Kidney (tissue), 14 donors: ENCODE data around the gene LRRC45. TPM values are rescaled to one million over a fixed set of nuclear protein-coding genes. Genes with fewer than 3 reads are reported as not detected.

Source experiments
- DNase-seq, 5 donors: peaks; one replicate each; pipeline ENCODE4 v3.0.0-alpha.2; 2013 to 2020
- FAIRE-seq: peaks from 2 replicates; lab custom pipeline; 2012; peaks lifted over from hg19 to GRCh38; lab: Jason Lieb, UNC
- H3K27ac ChIP-seq, 2 donors: one replicate each; pipeline ENCODE4 v1.7.0; 2013; ENCODE audit warnings: low read depth in 2 of 2, low read length in 2 of 2, inconsistent platforms in 1 of 2
- H3K27me3 ChIP-seq: one replicate; pipeline ENCODE4 v1.7.1; 2013; ENCODE audit warnings: low read length, inconsistent platforms; ENCODE audit not compliant: control insufficient read depth, insufficient read depth
- H3K36me3 ChIP-seq, 3 donors: one replicate each; pipeline versions ENCODE4 v1.7.0 to v1.7.1; 2013; ENCODE audit warnings: low read length in 3 of 3, control low read depth in 1 of 3, inconsistent platforms in 1 of 3; ENCODE audit not compliant: insufficient read depth in 3 of 3, control insufficient read depth in 2 of 3
- H3K4me1 ChIP-seq, 3 donors: one replicate each; pipeline versions ENCODE4 v1.7.0 to v1.7.1; 2013; ENCODE audit warnings: low read length in 3 of 3, inconsistent platforms in 1 of 3, low read depth in 1 of 3; ENCODE audit not compliant: control insufficient read depth in 2 of 3, insufficient read depth in 2 of 3
- H3K4me3 ChIP-seq, 3 donors: one replicate each; pipeline versions ENCODE4 v1.7.0 to v1.8.1; 2013; ENCODE audit warnings: low read length in 3 of 3, control low read depth in 1 of 3, inconsistent platforms in 1 of 3
- H3K9ac ChIP-seq, 3 donors: one replicate each; pipeline versions ENCODE4 v1.7.0 to v1.7.1; 2013; ENCODE audit warnings: low read length in 3 of 3, control low read depth in 1 of 3, inconsistent platforms in 1 of 3
- H3K9me3 ChIP-seq, 3 donors: one replicate each; pipeline versions ENCODE4 v1.7.0 to v1.7.1; 2013; ENCODE audit warnings: low read length in 3 of 3, control low read depth in 1 of 3, inconsistent platforms in 1 of 3; ENCODE audit not compliant: control insufficient read depth in 2 of 3, insufficient read depth in 1 of 3
- CTCF ChIP-seq: IDR thresholded peaks from 3 replicates; pipeline ENCODE4 v1.5.1; 2012; ENCODE audit warnings: mild to moderate bottlenecking, moderate library complexity, borderline replicate concordance; ENCODE audit not compliant: insufficient read depth; ENCODE audit errors: extremely low read depth
- intact Hi-C: fragments of 100-400 bp; cut with DNase I; formaldehyde crosslinking; loops from one replicate; pipeline ENCODE4 v1.11.1; 2022
- polyA plus RNA-seq: library from polyadenylated mRNA; stranded (reverse); fragments of 350-450 nt; fragmentation: Illumina TruSeq; extraction: RNeasy Lipid Tissue Mini Kit (QIAGEN cat#74804); gene quantifications from one replicate; pipeline ENCODE4 v1.2.3, GENCODE V29; 2014; ENCODE audit warnings: low read depth, low replicate concordance; ENCODE audit not compliant: insufficient read depth
- total RNA-seq: library from RNA; stranded (reverse); fragmentation: NEBNext Ultra II Directional; extraction: Animal tissue kit (Norgen Biotek cat#: 25700); gene quantifications from one replicate; pipeline ENCODE4 v1.2.1, GENCODE V29; 2021
- donor health status: control.
- donor health status: control.
- donor health status: control.
- donor health status: control.
- donor health status: control.
- donor health status: DM: yes; HTN: yes; CAD: no.
- donor health status: Normal renal cell carcinoma (clear cell type).

Gene LRRC45
- total and polyA plus RNA-seq, 2 donors from 2014 or later, result 9.9 TPM

GRCh38 chr17:82006468-82007227 lies 16.5 kb upstream of the LRRC45 start:
- Histone ChIP-seq H3K4me1 (peaks cover 0 to 3% (median 0%) of the 10 kb centered on the region in 3 donors), H3K27ac (no peak overlapping the region), H3K9ac (no peak overlapping the region), H3K4me3 (no peak overlapping the region), H3K9me3 (no peaks in the 10 kb centered on the region), H3K36me3 (no peaks in the 10 kb centered on the region), H3K27me3 (no peaks in the 10 kb centered on the region)
- intact Hi-C loops, result no loop called here
- FAIRE-seq, result no peak
- no peak for TF ChIP-seq CTCF
- DNase-seq, result no peak

- Histone ChIP-seq H3K36me3 (no peaks in the 10 kb centered on the region), H3K4me3 (no peak overlapping the region), H3K4me1 (peaks cover 0 to 3% (median 0%) of the 10 kb centered on the region in 3 donors), H3K9ac (no peak overlapping the region), H3K27ac (no peak overlapping the region), H3K27me3 (no peaks in the 10 kb centered on the region), H3K9me3 (no peaks in the 10 kb centered on the region)
- no peak for DNase-seq
- TF ChIP-seq CTCF, result no peak
- intact Hi-C loops, result no loop called here
- no peak for FAIRE-seq
These were observed 15.9 kb upstream of the LRRC45 start for GRCh38 chr17:82007228-82007494.

DNA sequence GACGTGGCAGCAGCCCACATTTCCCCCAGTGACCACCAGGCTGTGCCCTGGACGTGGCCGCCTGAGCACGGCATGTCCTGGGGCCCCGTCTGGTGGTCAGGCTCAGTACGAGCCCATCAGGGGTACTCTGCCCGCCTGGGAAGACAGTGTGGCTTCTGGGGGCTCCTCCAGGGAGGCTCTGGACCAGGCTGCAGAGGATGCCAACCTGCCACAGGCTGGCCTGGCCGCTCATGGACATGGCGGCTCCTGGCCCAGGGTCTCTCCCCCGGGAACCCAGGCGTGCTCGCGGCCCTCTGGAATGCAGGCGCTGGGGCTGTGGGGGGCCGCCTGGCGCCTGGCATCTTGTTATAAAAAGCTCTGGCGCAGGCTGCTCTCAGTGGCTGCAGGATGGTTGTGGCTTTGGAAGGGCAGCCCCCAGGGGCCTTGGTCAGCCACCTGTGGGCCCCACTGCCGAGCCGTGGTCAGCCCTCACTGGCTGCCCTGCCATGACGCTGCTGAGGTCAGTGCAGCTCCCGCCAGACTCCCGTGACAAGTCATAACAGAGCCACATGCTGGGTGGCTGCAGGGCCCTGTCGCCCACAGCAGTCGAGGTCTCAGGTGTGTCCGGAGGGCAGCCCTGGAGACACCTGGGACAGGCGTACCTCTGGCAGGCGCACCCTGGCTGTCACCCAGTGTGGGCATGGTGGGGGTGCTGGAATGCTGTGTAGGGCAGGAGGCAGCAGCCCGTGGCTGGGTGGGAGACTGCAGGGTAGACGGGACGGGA lies 15.4 kb upstream of the LRRC45 start:
- Histone ChIP-seq H3K36me3 (no peaks in the 10 kb centered on the region), H3K27ac (no peak overlapping the region), H3K9me3 (no peaks in the 10 kb centered on the region), H3K27me3 (no peaks in the 10 kb centered on the region), H3K9ac (no peak overlapping the region), H3K4me3 (no peak overlapping the region), H3K4me1 (peaks cover 0 to 3% (median 0%) of the 10 kb centered on the region in 3 donors)
- no peak for DNase-seq
- no peak for FAIRE-seq
- TF ChIP-seq CTCF, result no peak
- intact Hi-C loops, result no loop called here
